A549 treated with DMSO at 1 μM for 4 hours (cell line): ENCODE data around the gene CYFIP1. TPM values are rescaled to one million over a fixed set of nuclear protein-coding genes. Genes with fewer than 3 reads are reported as not detected.

Experiments used
- total RNA-seq: library from RNA; stranded (reverse); fragments of 200-300 nt; extraction: Qiagen RNA extraction; gene quantifications from 5 replicates; pipeline ENCODE4 v1.2.3, GENCODE V29; 2022; ENCODE audit warnings: low read depth

CYFIP1 gene
- total RNA-seq: 72.9 to 90.1 TPM (median 82.9 TPM) in 5 replicates

DNA sequence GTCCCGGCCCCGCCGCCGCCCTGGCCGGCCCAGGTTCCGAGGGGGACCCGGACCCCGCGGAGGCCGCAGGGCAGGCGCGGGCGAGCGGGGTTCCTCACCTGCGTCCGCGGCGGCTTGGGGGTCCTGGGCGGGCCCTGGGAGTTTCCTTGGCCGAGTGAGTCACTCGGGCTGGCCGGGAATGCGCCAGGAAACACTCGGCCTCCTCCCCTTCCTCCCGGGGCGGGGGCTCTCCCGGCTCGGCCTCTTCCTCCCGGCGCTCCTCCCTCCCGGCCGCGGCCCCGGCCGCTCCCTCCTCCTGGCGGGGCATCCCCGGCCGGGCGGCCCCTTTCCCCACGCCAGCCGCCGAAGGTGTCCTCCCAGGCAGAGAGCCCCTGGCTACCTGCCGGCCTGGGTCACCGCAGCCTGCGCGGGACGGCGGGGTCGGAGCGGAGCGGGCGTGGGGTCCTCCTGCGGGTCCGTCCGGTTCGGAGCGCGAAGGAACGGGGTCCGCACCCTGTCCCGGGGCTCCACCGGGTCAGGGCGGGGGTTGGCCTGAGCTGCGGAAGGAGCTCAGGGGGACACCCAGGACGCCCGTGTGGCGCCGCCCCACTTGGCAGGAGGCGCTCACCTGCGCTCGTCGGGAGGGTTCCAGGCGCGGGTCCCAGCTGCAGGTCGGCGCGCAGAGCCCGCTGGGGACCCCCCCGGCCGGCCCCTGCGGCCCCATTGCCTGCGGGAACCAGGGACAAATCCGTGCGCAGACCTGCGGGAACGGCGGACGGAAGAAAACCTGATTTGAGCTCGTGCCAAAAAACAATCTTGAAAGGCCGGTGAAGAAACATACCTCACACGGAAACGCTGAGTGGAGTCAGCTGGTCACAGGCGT lies at the start of gene CYFIP1:
TSS of gene CYFIP1 (minus strand) at position 180 of the 862 bp plus-strand sequence. CDS start 33,083 bp downstream, outside the sequence.

DNA sequence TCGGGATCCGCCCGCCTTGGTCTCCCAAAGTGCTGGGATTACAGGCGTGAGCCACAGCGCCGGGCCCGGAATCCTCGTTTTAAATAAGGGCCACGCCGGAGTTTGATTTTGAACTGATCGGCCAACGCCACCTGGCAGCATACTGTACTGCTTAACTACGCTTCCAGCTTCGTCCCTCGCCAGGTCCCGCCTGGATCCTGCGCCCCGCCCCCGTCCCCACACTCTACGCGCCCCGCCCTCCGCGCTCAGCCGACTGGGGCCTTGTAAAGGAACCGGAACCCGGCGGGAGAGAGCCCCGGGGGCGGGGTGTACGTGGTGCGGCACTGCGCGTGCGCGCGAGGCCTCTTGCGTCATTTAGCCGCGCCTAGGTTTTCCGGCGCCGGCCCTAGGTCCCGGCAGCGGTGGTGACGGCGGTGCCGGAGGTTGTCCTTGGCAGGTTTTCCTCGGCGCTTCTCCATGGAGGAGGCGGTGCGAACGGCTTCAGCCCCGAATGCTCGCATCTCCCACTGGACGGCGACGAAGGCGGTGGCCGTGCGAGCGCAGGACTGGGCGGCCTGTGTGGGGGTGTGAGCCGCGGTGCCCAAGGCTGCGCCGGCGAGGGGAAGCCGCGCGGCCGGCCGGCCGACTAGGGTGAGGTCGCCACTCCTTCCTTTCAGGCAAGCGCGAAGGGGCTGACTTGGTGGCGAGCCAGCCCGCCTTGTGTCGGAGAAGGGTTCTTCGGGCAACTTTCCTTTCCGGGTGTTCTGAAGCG lies 141.7 kb downstream of the CYFIP1 start, which contains the start of gene NIPA2:
TSS of gene NIPA2 (plus strand) at position 375 of the 751 bp plus-strand sequence. CDS start 13,066 bp downstream, outside the sequence.

Other genes with a start within 250 kb of the CYFIP1 start
- 20.4 to 28.5 TPM (median 24.8 TPM) in 5 replicates for gene NIPA1, start 193.7 kb downstream of the CYFIP1 start, total RNA-seq
- gene NIPA2, start 141.7 kb downstream of the CYFIP1 start, total RNA-seq: 85.8 to 120 TPM (median 115 TPM) in 5 replicates
- 22.7 to 29.4 TPM (median 27.1 TPM) in 5 replicates for gene TUBGCP5, start 59.2 kb upstream of the CYFIP1 start, total RNA-seq
- gene GOLGA6L1, start 156.5 kb upstream of the CYFIP1 start, total RNA-seq: not detected in 5 replicates